Stomach (tissue), 4 donors: Measurements from ENCODE around the gene GSTA3.

Source experiments
- POLR2A ChIP-seq, 4 donors: fragments of 450-650 bp; IDR thresholded peaks; one replicate each; pipeline ENCODE4 v1.6.1; 2016; ENCODE audit warnings: antibody characterized with exemption in 4 of 4, control low read depth in 2 of 4, mild to moderate bottlenecking in 1 of 4, moderate library complexity in 1 of 4
- POLR2AphosphoS5 ChIP-seq, 3 donors: sonication (generic); formaldehyde crosslinking; IDR thresholded peaks; one replicate each; pipeline ENCODE4 v1.6.1; 2016; ENCODE audit warnings: antibody characterized with exemption in 3 of 3
- TF ChIP-seq, protein P1 (sequence below), 7 experiments: fragments of 450-650 bp in 4 of 7; fragments of 200-600 bp in 3 of 7; sonication (generic) in 3 of 7; IDR thresholded peaks; one replicate each; pipeline ENCODE4 v1.5.1; 2016 to 2019; ENCODE audit warnings: antibody characterized with exemption in 7 of 7, control low read depth in 2 of 7, mild to moderate bottlenecking in 1 of 7

DNA sequence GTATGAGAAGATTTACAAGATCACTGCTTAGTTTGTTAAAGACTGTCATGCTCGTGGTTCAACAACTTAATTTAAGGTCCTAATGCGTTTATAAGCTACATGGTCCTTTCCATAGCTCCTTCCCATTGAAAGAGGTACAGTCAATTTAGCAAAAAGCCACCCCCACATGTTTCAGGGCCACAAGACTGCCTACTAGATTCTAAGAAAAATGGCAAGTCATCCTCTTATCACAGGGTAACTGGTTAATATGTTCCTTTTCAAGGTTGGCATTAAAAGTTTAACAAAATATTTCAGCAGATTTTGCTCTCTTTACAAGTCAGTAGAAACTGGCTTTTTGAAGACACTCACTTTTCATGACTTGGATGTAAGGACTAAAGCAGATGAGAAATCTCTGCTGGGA is 15.7 kb downstream of the GSTA3 start:
- no peak for TF ChIP-seq POLR2A (IDR thresholded peaks at IDR 0.05)
- TF ChIP-seq, protein P1, sequence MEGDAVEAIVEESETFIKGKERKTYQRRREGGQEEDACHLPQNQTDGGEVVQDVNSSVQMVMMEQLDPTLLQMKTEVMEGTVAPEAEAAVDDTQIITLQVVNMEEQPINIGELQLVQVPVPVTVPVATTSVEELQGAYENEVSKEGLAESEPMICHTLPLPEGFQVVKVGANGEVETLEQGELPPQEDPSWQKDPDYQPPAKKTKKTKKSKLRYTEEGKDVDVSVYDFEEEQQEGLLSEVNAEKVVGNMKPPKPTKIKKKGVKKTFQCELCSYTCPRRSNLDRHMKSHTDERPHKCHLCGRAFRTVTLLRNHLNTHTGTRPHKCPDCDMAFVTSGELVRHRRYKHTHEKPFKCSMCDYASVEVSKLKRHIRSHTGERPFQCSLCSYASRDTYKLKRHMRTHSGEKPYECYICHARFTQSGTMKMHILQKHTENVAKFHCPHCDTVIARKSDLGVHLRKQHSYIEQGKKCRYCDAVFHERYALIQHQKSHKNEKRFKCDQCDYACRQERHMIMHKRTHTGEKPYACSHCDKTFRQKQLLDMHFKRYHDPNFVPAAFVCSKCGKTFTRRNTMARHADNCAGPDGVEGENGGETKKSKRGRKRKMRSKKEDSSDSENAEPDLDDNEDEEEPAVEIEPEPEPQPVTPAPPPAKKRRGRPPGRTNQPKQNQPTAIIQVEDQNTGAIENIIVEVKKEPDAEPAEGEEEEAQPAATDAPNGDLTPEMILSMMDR (IDR thresholded peaks at IDR 0.05) = no peak
- no peak for TF ChIP-seq POLR2AphosphoS5 (IDR thresholded peaks at IDR 0.05)
